Mucosa of descending colon (tissue), 3 donors: ENCODE results near the gene CXXC4. TPM values are rescaled to one million over a fixed set of nuclear protein-coding genes. Genes with fewer than 3 reads are reported as not detected.
A peak's percentile ranks its signal among the peaks of the same experiment; 100 is the strongest.

Experiments used
- ATAC-seq: fragments of 200-7000 bp; cut with Tn5 transposase; one replicate; pipeline ENCODE4 v1.9.1; 2020; ENCODE audit warnings: mild to moderate bottlenecking, moderate library complexity
- DNase-seq, 3 donors: peaks; one replicate each; pipeline ENCODE4 v3.0.0-alpha.2; 2020
- H3K36me3 ChIP-seq: fragments of 200-600 bp; one replicate; pipeline ENCODE4 v1.8.0; 2021; ENCODE audit warnings: low read depth, mild to moderate bottlenecking
- H3K4me1 ChIP-seq: fragments of 200-600 bp; one replicate; pipeline ENCODE4 v1.8.0; 2021; ENCODE audit warnings: low read depth, mild to moderate bottlenecking
- H3K4me3 ChIP-seq: fragments of 200-600 bp; one replicate; pipeline ENCODE4 v1.8.0; 2021; ENCODE audit warnings: mild to moderate bottlenecking
- H3K9me3 ChIP-seq: fragments of 200-600 bp; one replicate; pipeline ENCODE4 v1.8.0; 2021; ENCODE audit warnings: mild to moderate bottlenecking
- intact Hi-C, 2 donors: fragments of 100-400 bp; cut with DNase I in 1 of 2; cut with micrococcal nuclease in 1 of 2; formaldehyde crosslinking; loops; one replicate each; pipeline versions ENCODE4 v1.11.0 to v1.11.1; 2022; cut with DNase I, micrococcal nuclease
- long read RNA-seq, 2 donors: library from polyadenylated mRNA; unstranded; transcript quantifications; one replicate each; pipeline ENCODE4 v2.0.0, GENCODE V29; 2019 to 2021
- total RNA-seq, 3 donors: library from RNA; stranded (reverse); fragmentation: NEBNext Ultra II Directional in 2 of 3; extraction: Animal tissue kit (Norgen Biotek cat#: 25700) in 2 of 3; gene quantifications; one replicate each; pipeline versions ENCODE4 v1.2.1 to v1.2.4, GENCODE V29; 2021 to 2023
- TF ChIP-seq, protein P1 (sequence below): fragments of 200-600 bp; IDR thresholded peaks from one replicate; pipeline ENCODE4 v1.8.0; 2022; ENCODE audit warnings: antibody characterized with exemption, mild to moderate bottlenecking
- donor health status: DM: no; HTN: no; CAD: no; lungs with moderate emphysema.
- donor health status: DM: no; HTN: no; CAD: no.
- donor health status: DM: no; HTN: yes; CAD: no.

The CXXC4 gene
- total RNA-seq = 1 to 10 TPM in 2 of 3 donors, under 1 TPM in 1; 0.96 to 4.2 (median 1.7) TPM
- long read RNA-seq, donor 1, partial matches to known transcripts = 4 of 5 reads
- long read RNA-seq, donor 1, other reads (novel, unspliced or antisense) = 1 of 5 reads
- long read RNA-seq, donor 2 = 0 reads

- Histone ChIP-seq H3K36me3 (no peaks in the 10 kb centered on the region), H3K9me3 (no peaks in the 10 kb centered on the region), H3K4me3 (peak within 1 kb of the TSS; percentile 9), H3K4me1 (no peaks in the 10 kb centered on the region)
- intact Hi-C loops = no loop called here
- TF ChIP-seq, protein P1, sequence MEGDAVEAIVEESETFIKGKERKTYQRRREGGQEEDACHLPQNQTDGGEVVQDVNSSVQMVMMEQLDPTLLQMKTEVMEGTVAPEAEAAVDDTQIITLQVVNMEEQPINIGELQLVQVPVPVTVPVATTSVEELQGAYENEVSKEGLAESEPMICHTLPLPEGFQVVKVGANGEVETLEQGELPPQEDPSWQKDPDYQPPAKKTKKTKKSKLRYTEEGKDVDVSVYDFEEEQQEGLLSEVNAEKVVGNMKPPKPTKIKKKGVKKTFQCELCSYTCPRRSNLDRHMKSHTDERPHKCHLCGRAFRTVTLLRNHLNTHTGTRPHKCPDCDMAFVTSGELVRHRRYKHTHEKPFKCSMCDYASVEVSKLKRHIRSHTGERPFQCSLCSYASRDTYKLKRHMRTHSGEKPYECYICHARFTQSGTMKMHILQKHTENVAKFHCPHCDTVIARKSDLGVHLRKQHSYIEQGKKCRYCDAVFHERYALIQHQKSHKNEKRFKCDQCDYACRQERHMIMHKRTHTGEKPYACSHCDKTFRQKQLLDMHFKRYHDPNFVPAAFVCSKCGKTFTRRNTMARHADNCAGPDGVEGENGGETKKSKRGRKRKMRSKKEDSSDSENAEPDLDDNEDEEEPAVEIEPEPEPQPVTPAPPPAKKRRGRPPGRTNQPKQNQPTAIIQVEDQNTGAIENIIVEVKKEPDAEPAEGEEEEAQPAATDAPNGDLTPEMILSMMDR = no peak
- ATAC-seq = peak; percentile 79
- DNase-seq = peak; percentile 63 to 73 (median 71)
Measured at GRCh38 chr4:104494822-104495559, at the start of gene CXXC4. TSS of gene CXXC4 (minus strand) at chr4:104494894. CDS start at chr4:104491802, 3,092 bp downstream.

DNA sequence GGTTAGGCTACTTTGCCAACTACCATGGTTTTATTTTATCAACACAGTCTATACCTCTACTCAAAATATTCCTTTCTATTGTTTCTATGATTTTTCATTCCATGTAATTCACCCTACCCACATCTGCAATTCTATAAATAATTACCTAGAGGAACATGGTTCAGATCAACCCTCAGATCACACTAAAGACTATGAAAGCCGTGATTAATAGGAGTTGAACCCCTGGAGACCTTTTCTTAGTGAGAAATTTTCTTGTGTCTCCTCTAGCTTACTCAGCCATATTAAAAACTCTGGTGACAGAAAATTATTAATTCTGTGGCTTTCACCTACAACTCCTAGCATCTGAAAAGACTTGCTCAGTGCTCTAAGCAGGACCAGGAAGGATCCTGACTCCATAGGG lies 38.5 kb upstream of the CXXC4 start:
- intact Hi-C loops = no loop called here
- no peak for DNase-seq
- Histone ChIP-seq H3K4me3 (no peak overlapping the region), H3K9me3 (no peaks in the 10 kb centered on the region), H3K4me1 (no peaks in the 10 kb centered on the region), H3K36me3 (no peaks in the 10 kb centered on the region)
- no peak for ATAC-seq
- TF ChIP-seq, protein P1 = no peak

DNA sequence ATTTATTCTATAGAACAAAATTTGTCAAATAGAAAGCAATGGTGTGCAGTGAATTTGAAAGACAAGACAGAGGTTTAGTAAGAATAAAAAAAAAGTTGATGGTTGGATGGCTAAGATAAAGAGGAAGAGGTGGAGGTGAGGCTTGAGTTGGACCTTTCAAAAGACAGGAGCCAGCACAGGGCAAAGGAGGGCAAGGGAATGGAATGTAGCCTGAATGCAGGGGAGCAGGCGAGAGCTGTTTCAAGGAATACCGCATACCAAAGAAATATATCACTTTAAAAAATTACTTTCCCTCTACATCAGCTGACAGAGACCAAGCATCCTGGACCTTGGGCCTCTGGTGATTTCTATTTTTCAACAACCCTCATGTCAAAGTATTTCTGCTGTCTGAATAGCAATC lies 38.0 kb upstream of the CXXC4 start:
- Histone ChIP-seq H3K9me3 (no peaks in the 10 kb centered on the region), H3K4me1 (no peaks in the 10 kb centered on the region), H3K4me3 (no peak overlapping the region), H3K36me3 (no peaks in the 10 kb centered on the region)
- intact Hi-C loops = no loop called here
- ATAC-seq = no peak
- DNase-seq = no peak
- TF ChIP-seq, protein P1 = no peak

DNA sequence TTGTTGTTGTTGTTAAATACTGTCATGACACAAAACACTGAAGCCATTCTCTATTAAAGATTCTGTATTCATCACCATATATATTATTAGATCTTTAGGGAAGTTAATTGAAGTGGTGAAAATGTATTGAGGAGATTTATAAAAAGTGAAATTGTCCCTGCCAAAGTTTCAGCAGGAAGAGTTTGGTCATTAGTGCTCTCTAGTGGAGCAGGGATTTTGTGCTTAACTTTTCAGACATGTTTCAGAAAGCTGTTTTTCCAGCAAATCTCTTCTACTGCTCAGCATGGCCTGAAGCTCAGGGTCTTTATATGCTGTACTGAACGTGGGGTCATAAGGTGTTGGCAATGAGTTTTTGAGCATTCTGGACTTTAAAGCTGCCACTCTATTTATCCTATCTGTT lies 36.7 kb upstream of the CXXC4 start:
- Histone ChIP-seq H3K4me3 (no peak overlapping the region), H3K4me1 (no peaks in the 10 kb centered on the region), H3K36me3 (no peaks in the 10 kb centered on the region), H3K9me3 (no peaks in the 10 kb centered on the region)
- ATAC-seq (no peak), DNase-seq (no peak)
- TF ChIP-seq, protein P1 = no peak
- intact Hi-C loops = no loop called here

- H3K4me1 ChIP-seq = no peaks in the 10 kb centered on the region
- H3K4me3 ChIP-seq = no peak overlapping the region
- TF ChIP-seq, protein P1 = no peak
- H3K9me3 ChIP-seq = no peaks in the 10 kb centered on the region
- H3K36me3 ChIP-seq = no peaks in the 10 kb centered on the region
- DNase-seq (no peak), ATAC-seq (no peak)
- intact Hi-C loops = no loop called here
Measured at GRCh38 chr4:104530426-104530825, 35.7 kb upstream of the CXXC4 start.
